ENCODE results near the gene CDH13. TPM values are rescaled to one million over a fixed set of nuclear protein-coding genes. Genes with fewer than 3 reads are reported as not detected.

CDH13 gene
- total and polyA plus RNA-seq, 2 experiments from 2014 or later: 1.2 to 1.5 TPM

- 70% methylated on average over 4 of the region's 4 CpGs for WGBS (ENCODE audit: low lambda C conversion rate, missing lambda C conversion rate)
- H3K4me2 ChIP-seq: no peak overlapping the region
Measured at GRCh38 chr16:83134638-83135037, 507.9 kb downstream of the CDH13 start.

GRCh38 chr16:83136419-83136818 is 509.6 kb downstream of the CDH13 start:
- Histone ChIP-seq H3K27ac (no peak overlapping the region), H3K27me3 (no peaks in the 10 kb centered on the region), H4K20me1 (ENCODE audit: insufficient read depth, poor library complexity, severe bottlenecking) (no peaks in the 10 kb centered on the region), H2AFZ (no peak overlapping the region), H3K4me3 (no peak overlapping the region), H3K36me3 (replicated peaks; ENCODE audit: insufficient read depth, low read depth) (no peaks in the 10 kb centered on the region), H3K4me2 (no peak overlapping the region), H3K9me2 (replicated peaks; ENCODE audit: insufficient read depth) (no peaks in the 10 kb centered on the region), H3K4me1 (ENCODE audit: insufficient read depth) (no peaks in the 10 kb centered on the region), H3K79me2 (no peaks in the 10 kb centered on the region), H3K9me3 (ENCODE audit: low read depth) (no peaks in the 10 kb centered on the region)
- no peak for DNase-seq (ENCODE audit: low spot score)
- no peak for TF ChIP-seq EZH2phosphoT487 (IDR thresholded peaks at IDR 0.05; ENCODE audit: low read depth, severe bottlenecking, unreplicated experiment)
- 84% methylated on average over 9 of the region's 9 CpGs for WGBS (ENCODE audit: low lambda C conversion rate, missing lambda C conversion rate)

More at GRCh38 chr16:83134638-83135037, 507.9 kb downstream of the CDH13 start:
- no peaks in the 10 kb centered on the region for H3K36me3 ChIP-seq (replicated peaks; ENCODE audit: insufficient read depth, low read depth)
- H2AFZ ChIP-seq: no peak overlapping the region
- no peak overlapping the region for H3K27ac ChIP-seq
- no peaks in the 10 kb centered on the region for H3K79me2 ChIP-seq
- H3K9me3 ChIP-seq (ENCODE audit: low read depth): no peaks in the 10 kb centered on the region
- no peaks in the 10 kb centered on the region for H4K20me1 ChIP-seq (ENCODE audit: insufficient read depth, poor library complexity, severe bottlenecking)
- no peaks in the 10 kb centered on the region for H3K9me2 ChIP-seq (replicated peaks; ENCODE audit: insufficient read depth)
- no peaks in the 10 kb centered on the region for H3K27me3 ChIP-seq
- no peak overlapping the region for H3K4me3 ChIP-seq
- TF ChIP-seq EZH2 (IDR thresholded peaks at IDR 0.05; ENCODE audit: borderline replicate concordance): no peak
- no peak for TF ChIP-seq EZH2phosphoT487 (IDR thresholded peaks at IDR 0.05; ENCODE audit: low read depth, severe bottlenecking, unreplicated experiment)
- no peak for TF ChIP-seq CTCF (IDR thresholded peaks at IDR 0.05; ENCODE audit: poor library complexity)
- no peaks in the 10 kb centered on the region for H3K4me1 ChIP-seq (ENCODE audit: insufficient read depth)
- DNase-seq (ENCODE audit: low spot score): no peak

- Histone ChIP-seq H4K20me1 (ENCODE audit: insufficient read depth, poor library complexity, severe bottlenecking) (no peaks in the 10 kb centered on the region), H3K79me2 (no peaks in the 10 kb centered on the region), H3K9me3 (ENCODE audit: low read depth) (no peaks in the 10 kb centered on the region), H3K36me3 (replicated peaks; ENCODE audit: insufficient read depth, low read depth) (no peaks in the 10 kb centered on the region), H2AFZ (no peak overlapping the region), H3K27me3 (no peaks in the 10 kb centered on the region), H3K4me3 (no peak overlapping the region), H3K4me2 (peak overlapping the region; percentile 52), H3K27ac (peak overlapping the region; percentile 7), H3K9me2 (replicated peaks; ENCODE audit: insufficient read depth) (no peaks in the 10 kb centered on the region), H3K4me1 (ENCODE audit: insufficient read depth) (no peaks in the 10 kb centered on the region)
- no peak for DNase-seq (ENCODE audit: low spot score)
- TF ChIP-seq EZH2 (IDR thresholded peaks at IDR 0.05; ENCODE audit: borderline replicate concordance) (no peak), EZH2phosphoT487 (IDR thresholded peaks at IDR 0.05; ENCODE audit: low read depth, severe bottlenecking, unreplicated experiment) (no peak), CTCF (IDR thresholded peaks at IDR 0.05; ENCODE audit: poor library complexity) (no peak)
- 83% methylated on average over 5 of the region's 5 CpGs for WGBS (ENCODE audit: low lambda C conversion rate, missing lambda C conversion rate)
Measured at GRCh38 chr16:83136924-83137323, 510.2 kb downstream of the CDH13 start.

GRCh38 chr16:83137326-83137781 is 510.6 kb downstream of the CDH13 start:
- WGBS (ENCODE audit: low lambda C conversion rate, missing lambda C conversion rate): 46% methylated on average over 17 of the region's 17 CpGs
- peak overlapping the region; percentile 8 for H2AFZ ChIP-seq
- H3K4me2 ChIP-seq: peak overlapping the region; percentile 52
- H3K27ac ChIP-seq: peak overlapping the region; percentile 7
- no peaks in the 10 kb centered on the region for H3K4me1 ChIP-seq (ENCODE audit: insufficient read depth)
- no peaks in the 10 kb centered on the region for H3K9me2 ChIP-seq (replicated peaks; ENCODE audit: insufficient read depth)
- peak overlapping the region; percentile 3 for H3K4me3 ChIP-seq
- TF ChIP-seq EZH2 (IDR thresholded peaks at IDR 0.05; ENCODE audit: borderline replicate concordance) (no peak), EZH2phosphoT487 (IDR thresholded peaks at IDR 0.05; ENCODE audit: low read depth, severe bottlenecking, unreplicated experiment) (no peak), CTCF (IDR thresholded peaks at IDR 0.05; ENCODE audit: poor library complexity) (no peak)
- no peaks in the 10 kb centered on the region for H4K20me1 ChIP-seq (ENCODE audit: insufficient read depth, poor library complexity, severe bottlenecking)
- no peaks in the 10 kb centered on the region for H3K79me2 ChIP-seq
- H3K27me3 ChIP-seq: no peaks in the 10 kb centered on the region
- peak; percentile 36 for DNase-seq (ENCODE audit: low spot score)
- H3K36me3 ChIP-seq (replicated peaks; ENCODE audit: insufficient read depth, low read depth): no peaks in the 10 kb centered on the region
- H3K9me3 ChIP-seq (ENCODE audit: low read depth): no peaks in the 10 kb centered on the region

All from hepatocyte (in vitro differentiated cells).